Cardiac fibroblast (primary cell): Measurements from ENCODE around the gene PRDX5.
"Not testable (repeated sequence)": the region's sequence is repeated elsewhere in the genome, so short reads cannot be mapped to it uniquely, and the experiment has no call there.

Experiments used
- DNase-seq, 2 donors: peaks; one replicate each; pipeline versions ENCODE4 v3.0.0 to v3.0.0-alpha.2; 2010; ENCODE audit warnings: low read depth in 2 of 2
- H3K4me3 ChIP-seq, 2 donors: replicated peaks in 1 of 2; 1 replicate in 1 of 2; 2 replicates in 1 of 2; pipeline ENCODE4 v1.5.1; 2011; ENCODE audit warnings: low read depth in 2 of 2, low read length in 2 of 2, mild to moderate bottlenecking in 2 of 2, moderate library complexity in 1 of 2
- TF ChIP-seq, protein P1 (sequence below): IDR thresholded peaks from one replicate; pipeline ENCODE4 v1.5.1; 2011; ENCODE audit warnings: low read depth, mild to moderate bottlenecking, low read length, inconsistent platforms

The PRDX5 gene

GRCh38 chr11:64304032-64304315 lies 13.9 kb upstream of the PRDX5 start:
- TF ChIP-seq, protein P1, sequence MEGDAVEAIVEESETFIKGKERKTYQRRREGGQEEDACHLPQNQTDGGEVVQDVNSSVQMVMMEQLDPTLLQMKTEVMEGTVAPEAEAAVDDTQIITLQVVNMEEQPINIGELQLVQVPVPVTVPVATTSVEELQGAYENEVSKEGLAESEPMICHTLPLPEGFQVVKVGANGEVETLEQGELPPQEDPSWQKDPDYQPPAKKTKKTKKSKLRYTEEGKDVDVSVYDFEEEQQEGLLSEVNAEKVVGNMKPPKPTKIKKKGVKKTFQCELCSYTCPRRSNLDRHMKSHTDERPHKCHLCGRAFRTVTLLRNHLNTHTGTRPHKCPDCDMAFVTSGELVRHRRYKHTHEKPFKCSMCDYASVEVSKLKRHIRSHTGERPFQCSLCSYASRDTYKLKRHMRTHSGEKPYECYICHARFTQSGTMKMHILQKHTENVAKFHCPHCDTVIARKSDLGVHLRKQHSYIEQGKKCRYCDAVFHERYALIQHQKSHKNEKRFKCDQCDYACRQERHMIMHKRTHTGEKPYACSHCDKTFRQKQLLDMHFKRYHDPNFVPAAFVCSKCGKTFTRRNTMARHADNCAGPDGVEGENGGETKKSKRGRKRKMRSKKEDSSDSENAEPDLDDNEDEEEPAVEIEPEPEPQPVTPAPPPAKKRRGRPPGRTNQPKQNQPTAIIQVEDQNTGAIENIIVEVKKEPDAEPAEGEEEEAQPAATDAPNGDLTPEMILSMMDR, result no peak
- peak overlapping the region; percentile 57 to 63 for H3K4me3 ChIP-seq
- no peak for DNase-seq

DNA sequence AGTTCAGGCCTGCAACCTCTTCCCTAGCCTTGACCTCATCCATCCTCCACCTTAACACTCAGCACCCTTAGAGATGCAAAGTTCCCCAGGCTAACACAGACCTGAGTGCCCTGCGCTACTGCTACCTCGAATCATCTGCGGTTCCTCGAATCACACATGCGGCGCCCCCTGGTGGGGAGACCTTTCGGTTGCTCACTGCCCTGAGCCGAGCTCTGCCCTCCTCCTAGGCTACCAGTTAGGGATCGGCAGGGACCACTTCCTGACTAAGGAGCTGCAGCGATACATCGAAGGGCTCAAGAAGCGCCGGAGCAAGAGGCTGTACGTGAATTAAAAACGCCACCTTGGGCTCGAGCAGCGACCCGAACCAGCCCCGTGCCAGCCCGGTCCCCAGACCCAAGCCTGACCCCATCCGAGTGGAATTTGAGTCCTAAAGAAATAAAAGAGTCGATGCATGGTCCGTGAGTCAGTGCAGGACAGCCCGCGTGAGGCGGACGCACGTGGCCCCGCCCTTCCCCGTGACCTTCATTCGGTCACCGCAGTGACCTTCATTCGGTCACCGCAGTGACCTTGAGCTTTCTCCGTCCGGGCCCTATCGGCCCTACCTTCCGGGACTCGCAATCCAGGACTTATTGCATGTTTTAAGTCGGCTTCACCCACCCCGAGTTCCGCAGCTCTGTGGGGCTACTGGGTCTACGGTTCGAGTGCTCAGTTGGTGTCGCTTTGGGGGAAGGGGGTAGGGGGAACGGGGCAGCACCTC lies 13.4 kb upstream of the PRDX5 start:
- TF ChIP-seq, protein P1, result peak; percentile 81
- peak overlapping the region; percentile 57 to 63 for H3K4me3 ChIP-seq
- peak; percentile 93 for DNase-seq

DNA sequence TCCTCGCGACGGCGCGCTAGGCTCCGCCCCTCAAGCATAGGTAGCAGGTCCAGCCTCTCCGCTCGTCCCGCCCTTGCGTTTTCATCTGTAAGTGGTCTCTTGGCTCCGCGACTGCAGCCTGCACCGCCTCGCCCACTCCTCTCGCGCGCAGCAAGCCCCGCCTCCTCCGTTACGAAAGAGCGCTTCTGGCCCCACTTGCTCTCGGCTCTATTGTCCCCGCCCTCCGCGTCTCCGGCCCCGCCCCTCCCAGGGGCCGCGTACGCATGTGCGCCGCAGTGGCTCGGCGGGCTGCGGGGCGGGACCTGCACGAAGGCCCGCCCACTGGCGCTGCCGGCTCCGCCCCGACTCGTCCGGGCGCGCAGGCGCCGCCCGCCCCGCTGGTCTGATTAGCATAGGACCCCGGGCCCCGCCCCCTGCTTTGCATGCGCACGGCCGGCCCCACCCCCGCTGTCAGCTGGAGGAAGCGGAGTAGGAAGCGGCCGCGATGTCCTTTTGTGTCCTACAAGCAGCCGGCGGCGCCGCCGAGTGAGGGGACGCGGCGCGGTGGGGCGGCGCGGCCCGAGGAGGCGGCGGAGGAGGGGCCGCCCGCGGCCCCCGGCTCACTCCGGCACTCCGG lies 12.7 kb upstream of the PRDX5 start, which contains the start of gene ESRRA:
Gene ESRRA (plus strand): TSS at position 450 of the 616 bp plus-strand sequence. CDS start 1,656 bp downstream, outside the sequence.
- peak; percentile 97 to 99 for DNase-seq
- TF ChIP-seq, protein P1, result no peak
- H3K4me3 ChIP-seq, result peak within 1 kb of the TSS; percentile 71 to 84

GRCh38 chr11:64305691-64306562 lies 12.0 kb upstream of the PRDX5 start:
- TF ChIP-seq, protein P1, result no peak
- peak; percentile 45 to 46 for DNase-seq
- peak overlapping the region; percentile 71 to 84 for H3K4me3 ChIP-seq

GRCh38 chr11:64306563-64306875 lies 11.4 kb upstream of the PRDX5 start:
- TF ChIP-seq, protein P1, result no peak
- DNase-seq, result no peak
- peak overlapping the region; percentile 71 to 84 for H3K4me3 ChIP-seq

GRCh38 chr11:64306876-64307622 lies 10.9 kb upstream of the PRDX5 start:
- TF ChIP-seq, protein P1, result no peak
- H3K4me3 ChIP-seq, result peak overlapping the region in 1 of 2 donors; percentile 71
- peak in 1 of 2 donors; percentile 64 for DNase-seq

GRCh38 chr11:64307795-64308194 lies 10.1 kb upstream of the PRDX5 start:
- DNase-seq, H3K4me3 ChIP-seq: not testable (repeated sequence)
